ENCODE measurements around the gene AHDC1. TPM values are rescaled to one million over a fixed set of nuclear protein-coding genes. Genes with fewer than 3 reads are reported as not detected.

AHDC1 gene
- total and polyA plus RNA-seq, 8 donors, result 5.8 to 95.0 (median 19.7) TPM

GRCh38 chr1:27588256-27589232, 15.4 kb downstream of the AHDC1 start:
- H3K9me3 ChIP-seq, result no peaks in the 10 kb centered on the region
- TF ChIP-seq POLR2AphosphoS5 (IDR thresholded peaks at IDR 0.05) (no peak), POLR2A (IDR thresholded peaks at IDR 0.05) (no peak), CTCF (IDR thresholded peaks at IDR 0.05) (no peak), EP300 (IDR thresholded peaks at IDR 0.05) (no peak)
- intact Hi-C loops (cut with DNase I; ENCODE audit: low total_unique reads), result no loop called here
- H3K4me1 ChIP-seq, result peaks cover 45 to 93% (median 68%) of the 10 kb centered on the region in 4 donors
- peaks cover 0 to 13% (median 3%) of the 10 kb centered on the region in 4 donors for H3K36me3 ChIP-seq
- 51 to 73% (median 72%) methylated on average over 9 to 12 of the region's 12 CpGs for WGBS, 5 donors
- H3K4me3 ChIP-seq, result no peak overlapping the region
- peak overlapping the region in 3 of 5 donors; percentile 66 to 74 (median 74) for H3K27ac ChIP-seq
- peak in 1 of 2 donors; percentile 20 for DNase-seq
- no peaks in the 10 kb centered on the region for H3K27me3 ChIP-seq

- TF ChIP-seq POLR2AphosphoS5 (IDR thresholded peaks at IDR 0.05) (no peak), POLR2A (IDR thresholded peaks at IDR 0.05) (no peak), EP300 (IDR thresholded peaks at IDR 0.05) (no peak), CTCF (IDR thresholded peaks at IDR 0.05) (no peak)
- DNase-seq, result no peak
- peak overlapping the region in 3 of 5 donors; percentile 2 to 51 (median 49) for H3K27ac ChIP-seq
- H3K9me3 ChIP-seq, result no peaks in the 10 kb centered on the region
- intact Hi-C loops (cut with DNase I; ENCODE audit: low total_unique reads), result no loop called here
- H3K27me3 ChIP-seq, result no peaks in the 10 kb centered on the region
- H3K4me1 ChIP-seq, result peaks cover 16 to 87% (median 45%) of the 10 kb centered on the region in 4 donors
- no peak overlapping the region for H3K4me3 ChIP-seq
- H3K36me3 ChIP-seq, result peaks cover 0 to 7% (median 3%) of the 10 kb centered on the region in 4 donors
- 44 to 66% (median 60%) methylated on average over 3 of the region's 3 CpGs for WGBS, 5 donors
Measured at GRCh38 chr1:27585684-27586083, 18.3 kb downstream of the AHDC1 start.

GRCh38 chr1:27584453-27584852, 19.5 kb downstream of the AHDC1 start:
- Histone ChIP-seq H3K27ac (peak overlapping the region in 1 of 5 donors; percentile 30), H3K4me3 (no peak overlapping the region), H3K4me1 (peaks cover 4 to 78% (median 32%) of the 10 kb centered on the region in 4 donors), H3K36me3 (peaks cover 0 to 7% (median 1%) of the 10 kb centered on the region in 4 donors), H3K27me3 (no peaks in the 10 kb centered on the region), H3K9me3 (no peaks in the 10 kb centered on the region)
- TF ChIP-seq POLR2A (IDR thresholded peaks at IDR 0.05), result no peak
- TF ChIP-seq EP300 (IDR thresholded peaks at IDR 0.05), result no peak
- no peak for TF ChIP-seq POLR2AphosphoS5 (IDR thresholded peaks at IDR 0.05)
- no peak for TF ChIP-seq CTCF (IDR thresholded peaks at IDR 0.05)
- WGBS, 5 donors, result 88 to 95% (median 89%) methylated on average over 3 of the region's 3 CpGs
- intact Hi-C loops (cut with DNase I; ENCODE audit: low total_unique reads), result no loop called here
- DNase-seq, result no peak

GRCh38 chr1:27583479-27583878, 20.5 kb downstream of the AHDC1 start:
- 53 to 74% (median 59%) methylated on average over 3 of the region's 3 CpGs for WGBS, 5 donors
- no peak overlapping the region for H3K4me3 ChIP-seq
- TF ChIP-seq POLR2AphosphoS5 (IDR thresholded peaks at IDR 0.05) (no peak), CTCF (IDR thresholded peaks at IDR 0.05) (no peak), EP300 (IDR thresholded peaks at IDR 0.05) (no peak)
- intact Hi-C loops (cut with DNase I; ENCODE audit: low total_unique reads), result no loop called here
- no peak for DNase-seq
- H3K4me1 ChIP-seq, result peaks cover 0 to 70% (median 26%) of the 10 kb centered on the region in 4 donors
- H3K36me3 ChIP-seq, result no peaks in the 10 kb centered on the region
- H3K9me3 ChIP-seq, result no peaks in the 10 kb centered on the region
- H3K27me3 ChIP-seq, result no peaks in the 10 kb centered on the region
- peak overlapping the region in 3 of 5 donors; percentile 4 to 24 (median 20) for H3K27ac ChIP-seq

Measured in stomach (tissue), 9 donors.